ENCODE results near the gene LIMS1.
"Not testable (repeated sequence)": the region's sequence is repeated elsewhere in the genome, so short reads cannot be mapped to it uniquely, and the experiment has no call there.

LIMS1 gene

GRCh38 chr2:108637304-108637669 is 103.0 kb downstream of the LIMS1 start:
- no peak for DNase-seq

GRCh38 chr2:108640731-108641130 is 106.5 kb downstream of the LIMS1 start:
- DNase-seq, result no peak

GRCh38 chr2:108641756-108642155 is 107.5 kb downstream of the LIMS1 start:
- DNase-seq, result no peak

GRCh38 chr2:108643261-108643849 is 109.1 kb downstream of the LIMS1 start:
- DNase-seq, result no peak

GRCh38 chr2:108643862-108644261 is 109.6 kb downstream of the LIMS1 start:
- not testable (repeated sequence) for DNase-seq

GRCh38 chr2:108644446-108644845 is 110.2 kb downstream of the LIMS1 start:
- DNase-seq, result not testable (repeated sequence)

- not testable (repeated sequence) for DNase-seq
Observed at GRCh38 chr2:108648796-108649195, 114.5 kb downstream of the LIMS1 start.

GRCh38 chr2:108650465-108650864 is 116.2 kb downstream of the LIMS1 start:
- not testable (repeated sequence) for DNase-seq

- not testable (repeated sequence) for DNase-seq
Observed at GRCh38 chr2:108651468-108651867, 117.2 kb downstream of the LIMS1 start.

- peak; percentile 55 for DNase-seq
Observed at GRCh38 chr2:108652187-108652931, 118.1 kb downstream of the LIMS1 start.

- not testable (repeated sequence) for DNase-seq
Observed at GRCh38 chr2:108653425-108653824, 119.2 kb downstream of the LIMS1 start.

- DNase-seq, result not testable (repeated sequence)
Observed at GRCh38 chr2:108653849-108654248, 119.6 kb downstream of the LIMS1 start.

- DNase-seq, result not testable (repeated sequence)
Observed at GRCh38 chr2:108654521-108655125, 120.4 kb downstream of the LIMS1 start.

GRCh38 chr2:108655270-108655669 is 121.0 kb downstream of the LIMS1 start:
- DNase-seq, result not testable (repeated sequence)

- DNase-seq, result not testable (repeated sequence)
Observed at GRCh38 chr2:108656282-108656681, 122.0 kb downstream of the LIMS1 start.

GRCh38 chr2:108657517-108657916 is 123.2 kb downstream of the LIMS1 start:
- not testable (repeated sequence) for DNase-seq

- not testable (repeated sequence) for DNase-seq
Observed at GRCh38 chr2:108658553-108658952, 124.3 kb downstream of the LIMS1 start.

- not testable (repeated sequence) for DNase-seq
Observed at GRCh38 chr2:108661493-108661892, 127.2 kb downstream of the LIMS1 start.

GRCh38 chr2:108662207-108662612 is 127.9 kb downstream of the LIMS1 start:
- DNase-seq, result not testable (repeated sequence)

- DNase-seq, result not testable (repeated sequence)
Observed at GRCh38 chr2:108663346-108663745, 129.1 kb downstream of the LIMS1 start.

GRCh38 chr2:108664089-108664488 is 129.8 kb downstream of the LIMS1 start:
- not testable (repeated sequence) for DNase-seq

GRCh38 chr2:108664979-108665378 is 130.7 kb downstream of the LIMS1 start:
- DNase-seq, result not testable (repeated sequence)

- DNase-seq, result not testable (repeated sequence)
Observed at GRCh38 chr2:108665975-108666374, 131.7 kb downstream of the LIMS1 start.

- DNase-seq, result not testable (repeated sequence)
Observed at GRCh38 chr2:108667140-108667539, 132.9 kb downstream of the LIMS1 start.

Measured in activated naive CD4-positive, alpha-beta T cell treated with Interleukin-2 at 50 U/mL for 16 hours (primary cell).